Right atrium auricular region (tissue), 2 donors: Measurements from ENCODE around the gene LFNG. TPM values are rescaled to one million over a fixed set of nuclear protein-coding genes. Genes with fewer than 3 reads are reported as not detected.

ENCODE experiments used
- DNase-seq: peaks from one replicate; pipeline ENCODE4 v3.0.0-alpha.2; 2019; ENCODE audit warnings: low spot score
- H3K27ac ChIP-seq, 2 donors: fragments of 200-600 bp; sonication (generic); 1 replicate in 1 of 2; 2 replicates in 1 of 2; pipeline ENCODE4 v1.5.1; 2016 to 2019
- H3K27me3 ChIP-seq, 2 donors: fragments of 200-600 bp; sonication (generic); one replicate each; pipeline versions ENCODE4 v1.5.1 to v1.6.0; 2017 to 2019
- H3K36me3 ChIP-seq: fragments of 200-600 bp; sonication (generic); one replicate; pipeline ENCODE4 v1.5.1; 2016
- H3K4me1 ChIP-seq, 2 donors: fragments of 200-600 bp; sonication (generic); one replicate each; pipeline versions ENCODE4 v1.5.1 to v1.6.0; 2017 to 2019
- H3K4me3 ChIP-seq, 2 donors: fragments of 200-600 bp; sonication (generic); 1 replicate in 1 of 2; 2 replicates in 1 of 2; pipeline ENCODE4 v1.5.1; 2017 to 2019; ENCODE audit warnings: mild to moderate bottlenecking in 1 of 2, moderate library complexity in 1 of 2
- H3K9me3 ChIP-seq, 2 donors: fragments of 200-600 bp; sonication (generic); one replicate each; pipeline ENCODE4 v1.5.1; 2019
- total RNA-seq, 2 donors: library from RNA; depleted of rRNA; stranded (reverse); fragments of >200 nt; gene quantifications; one replicate each; pipeline ENCODE4 v1.1.0, GENCODE V29; 2016
- TF ChIP-seq, protein P1 (sequence below), 2 donors: fragments of 200-600 bp; sonication (generic); IDR thresholded peaks; one replicate each; pipeline ENCODE4 v1.5.1; 2019; ENCODE audit warnings: antibody characterized with exemption in 2 of 2

LFNG gene
- total RNA-seq, 2 donors from 2014 or later, result 3.8 to 4.3 TPM

- Histone ChIP-seq H3K27ac (no peak overlapping the region), H3K9me3 (no peaks in the 10 kb centered on the region), H3K27me3 (no peaks in the 10 kb centered on the region), H3K36me3 (peaks cover 54% of the 10 kb centered on the region), H3K4me3 (no peak overlapping the region), H3K4me1 (no peaks in the 10 kb centered on the region)
- TF ChIP-seq, protein P1, sequence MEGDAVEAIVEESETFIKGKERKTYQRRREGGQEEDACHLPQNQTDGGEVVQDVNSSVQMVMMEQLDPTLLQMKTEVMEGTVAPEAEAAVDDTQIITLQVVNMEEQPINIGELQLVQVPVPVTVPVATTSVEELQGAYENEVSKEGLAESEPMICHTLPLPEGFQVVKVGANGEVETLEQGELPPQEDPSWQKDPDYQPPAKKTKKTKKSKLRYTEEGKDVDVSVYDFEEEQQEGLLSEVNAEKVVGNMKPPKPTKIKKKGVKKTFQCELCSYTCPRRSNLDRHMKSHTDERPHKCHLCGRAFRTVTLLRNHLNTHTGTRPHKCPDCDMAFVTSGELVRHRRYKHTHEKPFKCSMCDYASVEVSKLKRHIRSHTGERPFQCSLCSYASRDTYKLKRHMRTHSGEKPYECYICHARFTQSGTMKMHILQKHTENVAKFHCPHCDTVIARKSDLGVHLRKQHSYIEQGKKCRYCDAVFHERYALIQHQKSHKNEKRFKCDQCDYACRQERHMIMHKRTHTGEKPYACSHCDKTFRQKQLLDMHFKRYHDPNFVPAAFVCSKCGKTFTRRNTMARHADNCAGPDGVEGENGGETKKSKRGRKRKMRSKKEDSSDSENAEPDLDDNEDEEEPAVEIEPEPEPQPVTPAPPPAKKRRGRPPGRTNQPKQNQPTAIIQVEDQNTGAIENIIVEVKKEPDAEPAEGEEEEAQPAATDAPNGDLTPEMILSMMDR (IDR thresholded peaks at IDR 0.05), result no peak
- no peak for DNase-seq
Observed at GRCh38 chr7:2537981-2538851, 18.6 kb downstream of the LFNG start.

DNA sequence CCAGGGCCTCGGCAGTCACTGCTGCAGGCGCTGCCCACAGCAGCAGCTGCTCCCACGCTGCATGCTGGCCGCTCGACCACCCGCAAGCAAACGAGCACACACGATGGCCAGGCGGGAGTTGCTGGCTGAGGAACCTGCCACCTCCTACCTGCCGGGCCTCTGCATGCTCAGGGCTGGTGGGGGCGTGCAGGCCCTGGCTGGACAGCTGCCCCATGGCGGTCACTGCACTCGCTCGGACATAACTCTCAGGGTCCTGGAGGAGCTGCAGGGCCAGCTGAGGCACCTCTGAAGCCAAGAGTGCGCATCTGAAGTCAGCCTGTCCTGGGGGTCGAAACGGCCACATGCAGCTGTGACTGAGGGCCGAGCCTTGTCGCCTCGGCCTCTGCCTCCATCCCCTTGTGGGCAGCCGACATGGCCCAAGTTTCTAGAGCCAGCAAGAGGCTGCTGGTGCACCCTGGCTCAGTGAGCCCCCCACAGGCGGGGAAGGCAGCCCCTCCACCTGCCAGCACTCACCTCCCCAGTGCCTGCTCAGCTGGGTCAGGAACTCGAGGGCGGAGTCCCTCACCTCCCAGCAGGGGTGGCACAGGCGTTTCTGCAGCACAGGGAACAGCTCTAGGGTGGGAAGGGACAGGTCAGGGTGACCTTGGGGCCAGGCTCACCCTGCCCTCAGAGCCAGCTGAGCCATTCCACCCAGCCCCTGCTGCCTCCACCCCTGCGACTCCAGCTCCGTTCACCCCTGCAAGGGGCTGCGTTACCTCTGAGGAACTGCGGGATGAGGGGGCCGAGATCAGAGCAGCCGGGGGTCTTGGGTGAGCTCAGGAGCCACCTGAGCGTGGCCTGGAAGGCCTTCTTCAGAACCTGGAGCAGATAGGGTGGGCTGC, 19.7 kb downstream of the LFNG start:
- Histone ChIP-seq H3K4me1 (no peaks in the 10 kb centered on the region), H3K27me3 (no peaks in the 10 kb centered on the region), H3K27ac (no peak overlapping the region), H3K9me3 (no peaks in the 10 kb centered on the region), H3K36me3 (peaks cover 62% of the 10 kb centered on the region), H3K4me3 (no peak overlapping the region)
- TF ChIP-seq, protein P1 (IDR thresholded peaks at IDR 0.05), result no peak
- DNase-seq, result no peak

DNA sequence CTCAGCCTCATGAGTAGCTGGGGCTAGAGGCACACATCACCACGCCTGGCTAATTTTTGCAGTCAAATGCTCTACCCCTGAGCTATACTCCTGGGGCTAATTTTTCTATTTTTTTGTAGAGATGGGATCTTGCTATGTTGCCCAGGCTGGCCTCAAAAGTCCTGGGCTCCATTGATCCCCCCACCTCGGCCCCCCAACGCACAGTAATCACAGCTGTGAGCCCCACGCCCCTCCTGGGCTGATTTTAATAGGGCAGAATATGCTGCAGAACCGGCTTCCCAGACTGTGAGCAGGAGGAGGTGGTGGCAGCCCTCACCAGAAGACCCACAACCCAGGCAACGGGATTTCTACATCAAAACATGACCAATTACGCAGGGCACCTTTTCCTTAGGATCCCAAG, 20.6 kb downstream of the LFNG start:
- TF ChIP-seq, protein P1 (IDR thresholded peaks at IDR 0.05), result no peak
- Histone ChIP-seq H3K27me3 (no peaks in the 10 kb centered on the region), H3K4me1 (no peaks in the 10 kb centered on the region), H3K36me3 (peaks cover 70% of the 10 kb centered on the region), H3K4me3 (no peak overlapping the region), H3K27ac (no peak overlapping the region), H3K9me3 (no peaks in the 10 kb centered on the region)
- no peak for DNase-seq

DNA sequence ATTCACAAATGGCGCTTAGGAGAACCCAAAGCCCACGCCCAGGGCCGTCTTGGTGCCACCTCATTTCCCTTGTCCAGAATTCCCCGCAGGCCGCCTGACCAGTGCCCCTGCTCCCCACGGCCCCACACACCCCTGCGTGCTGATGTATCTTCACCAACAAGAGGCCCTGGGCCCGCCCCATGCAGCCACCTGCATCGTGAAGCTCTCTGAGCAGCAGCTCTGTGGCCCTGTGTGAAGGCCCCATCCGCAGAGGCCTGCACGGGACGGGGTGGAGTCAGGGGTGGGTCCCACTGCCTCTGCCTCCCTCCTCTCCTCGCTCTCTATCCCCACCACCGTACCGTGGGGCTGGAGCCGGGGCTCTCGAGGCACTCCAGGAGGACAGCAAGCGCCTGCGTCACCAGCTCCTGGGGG, 21.1 kb downstream of the LFNG start:
- no peak for DNase-seq
- Histone ChIP-seq H3K4me1 (no peaks in the 10 kb centered on the region), H3K9me3 (no peaks in the 10 kb centered on the region), H3K4me3 (no peak overlapping the region), H3K36me3 (peaks cover 72% of the 10 kb centered on the region), H3K27me3 (no peaks in the 10 kb centered on the region), H3K27ac (no peak overlapping the region)
- TF ChIP-seq, protein P1 (IDR thresholded peaks at IDR 0.05), result no peak

- Histone ChIP-seq H3K9me3 (no peaks in the 10 kb centered on the region), H3K36me3 (peaks cover 80% of the 10 kb centered on the region), H3K4me1 (no peaks in the 10 kb centered on the region), H3K27ac (no peak overlapping the region), H3K4me3 (no peak overlapping the region), H3K27me3 (no peaks in the 10 kb centered on the region)
- TF ChIP-seq, protein P1 (IDR thresholded peaks at IDR 0.05), result no peak
- no peak for DNase-seq
Observed at GRCh38 chr7:2541291-2542010, 21.9 kb downstream of the LFNG start.
